Type B pancreatic cell (in vitro differentiated cells): ENCODE data around the gene RASL11A. TPM values are rescaled to one million over a fixed set of nuclear protein-coding genes. Genes with fewer than 3 reads are reported as not detected.

ENCODE experiments used
- DNase-seq: peaks from one replicate; pipeline ENCODE4 v3.0.0; 2021; ENCODE audit warnings: mixed read lengths; ENCODE audit not compliant: unreplicated experiment; ENCODE audit errors: extremely low spot score
- H3K27ac Mint-ChIP-seq: 2 replicates; pipeline ENCODE4 v1.8.0; 2021; ENCODE audit warnings: mild to moderate bottlenecking, mixed read lengths
- H3K27me3 Mint-ChIP-seq: 2 replicates; pipeline ENCODE4 v1.8.0; 2021; ENCODE audit warnings: mixed read lengths
- H3K36me3 Mint-ChIP-seq: 2 replicates; pipeline ENCODE4 v1.8.0; 2021; ENCODE audit warnings: mixed read lengths
- H3K4me1 Mint-ChIP-seq: one replicate; pipeline ENCODE4 v1.8.0; 2021; ENCODE audit warnings: mixed read lengths; ENCODE audit not compliant: unreplicated experiment
- H3K4me3 Mint-ChIP-seq: 2 replicates; pipeline ENCODE4 v1.8.0; 2021; ENCODE audit warnings: mild to moderate bottlenecking, mixed read lengths
- H3K9me3 Mint-ChIP-seq: 2 replicates; pipeline ENCODE4 v1.8.0; 2021; ENCODE audit warnings: mixed read lengths
- total RNA-seq: library from RNA; stranded (reverse); gene quantifications from 2 replicates; pipeline ENCODE4 v1.2.1, GENCODE V29; 2021; ENCODE audit warnings: low replicate concordance
- TF ChIP-seq, protein P1 (sequence below): fragments of 200-600 bp; sonication (generic); conservative IDR thresholded peaks from 2 replicates; pipeline ENCODE4 v1.5.0; 2021; ENCODE audit warnings: antibody characterized with exemption, mild to moderate bottlenecking

The RASL11A gene
- total RNA-seq, 1 donor from 2014 or later, result 15.9 TPM

DNA sequence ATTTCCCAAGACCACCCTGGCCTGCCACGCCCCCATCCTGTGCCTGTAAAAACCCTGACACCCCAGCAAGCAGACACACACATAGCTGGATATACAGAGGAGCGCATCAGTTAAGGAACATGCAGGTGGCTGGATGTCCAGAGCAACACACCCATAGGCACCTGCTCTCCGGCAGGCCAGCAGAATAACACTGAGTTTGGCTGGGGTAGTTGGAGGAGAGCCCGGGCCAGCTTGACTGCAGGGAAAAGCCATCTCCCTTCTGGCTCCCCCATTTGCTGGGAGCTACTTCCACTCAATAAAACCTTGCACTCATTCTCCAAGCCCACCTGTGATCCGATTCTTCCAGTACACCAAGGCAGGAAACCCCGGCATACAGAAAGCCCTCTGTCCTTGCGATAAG is 8.9 kb downstream of the RASL11A start:
- no peaks in the 10 kb centered on the region for H3K4me1 Mint-ChIP-seq
- no peak overlapping the region for H3K4me3 Mint-ChIP-seq
- no peak for DNase-seq
- peaks cover 47% of the 10 kb centered on the region for H3K27me3 Mint-ChIP-seq
- H3K9me3 Mint-ChIP-seq, result no peaks in the 10 kb centered on the region
- H3K36me3 Mint-ChIP-seq, result no peaks in the 10 kb centered on the region
- no peak overlapping the region for H3K27ac Mint-ChIP-seq
- TF ChIP-seq, protein P1, sequence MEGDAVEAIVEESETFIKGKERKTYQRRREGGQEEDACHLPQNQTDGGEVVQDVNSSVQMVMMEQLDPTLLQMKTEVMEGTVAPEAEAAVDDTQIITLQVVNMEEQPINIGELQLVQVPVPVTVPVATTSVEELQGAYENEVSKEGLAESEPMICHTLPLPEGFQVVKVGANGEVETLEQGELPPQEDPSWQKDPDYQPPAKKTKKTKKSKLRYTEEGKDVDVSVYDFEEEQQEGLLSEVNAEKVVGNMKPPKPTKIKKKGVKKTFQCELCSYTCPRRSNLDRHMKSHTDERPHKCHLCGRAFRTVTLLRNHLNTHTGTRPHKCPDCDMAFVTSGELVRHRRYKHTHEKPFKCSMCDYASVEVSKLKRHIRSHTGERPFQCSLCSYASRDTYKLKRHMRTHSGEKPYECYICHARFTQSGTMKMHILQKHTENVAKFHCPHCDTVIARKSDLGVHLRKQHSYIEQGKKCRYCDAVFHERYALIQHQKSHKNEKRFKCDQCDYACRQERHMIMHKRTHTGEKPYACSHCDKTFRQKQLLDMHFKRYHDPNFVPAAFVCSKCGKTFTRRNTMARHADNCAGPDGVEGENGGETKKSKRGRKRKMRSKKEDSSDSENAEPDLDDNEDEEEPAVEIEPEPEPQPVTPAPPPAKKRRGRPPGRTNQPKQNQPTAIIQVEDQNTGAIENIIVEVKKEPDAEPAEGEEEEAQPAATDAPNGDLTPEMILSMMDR, result no peak

DNA sequence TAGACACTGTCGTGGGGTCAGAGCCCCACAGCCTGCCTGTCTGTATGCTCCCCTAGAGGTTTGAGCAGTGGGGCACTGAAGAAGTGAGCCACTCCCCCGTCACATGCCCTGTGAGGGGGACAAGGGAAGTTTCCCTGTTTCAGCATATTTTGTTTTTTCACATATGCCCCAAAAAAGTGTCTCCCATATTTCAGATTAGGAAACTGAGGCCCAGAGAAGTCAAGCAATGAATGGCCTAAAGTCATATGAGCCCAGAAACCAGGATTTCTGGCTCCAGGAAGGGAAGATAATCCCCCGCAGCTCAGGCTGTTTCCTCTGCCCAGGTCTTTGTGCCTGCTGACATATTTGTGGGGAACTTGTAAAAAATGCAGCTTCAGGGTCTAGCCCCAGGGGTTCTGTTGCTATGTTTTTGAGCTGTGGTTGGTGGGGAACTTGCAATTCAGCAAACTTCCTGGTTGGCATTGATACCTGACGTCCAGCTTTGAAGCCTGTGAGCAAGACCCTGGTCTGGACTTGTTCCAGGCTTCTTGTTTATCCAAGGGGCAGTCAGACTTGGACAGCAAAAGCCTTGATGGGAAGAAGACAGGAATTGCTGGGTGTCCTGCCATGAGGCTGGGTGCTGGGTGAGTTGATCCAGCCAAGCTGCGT is 9.5 kb downstream of the RASL11A start:
- Mint-ChIP-seq H3K4me1 (no peaks in the 10 kb centered on the region), H3K4me3 (no peak overlapping the region), H3K27me3 (peaks cover 41% of the 10 kb centered on the region), H3K9me3 (no peaks in the 10 kb centered on the region), H3K27ac (no peak overlapping the region), H3K36me3 (no peaks in the 10 kb centered on the region)
- TF ChIP-seq, protein P1, result no peak
- DNase-seq, result no peak

DNA sequence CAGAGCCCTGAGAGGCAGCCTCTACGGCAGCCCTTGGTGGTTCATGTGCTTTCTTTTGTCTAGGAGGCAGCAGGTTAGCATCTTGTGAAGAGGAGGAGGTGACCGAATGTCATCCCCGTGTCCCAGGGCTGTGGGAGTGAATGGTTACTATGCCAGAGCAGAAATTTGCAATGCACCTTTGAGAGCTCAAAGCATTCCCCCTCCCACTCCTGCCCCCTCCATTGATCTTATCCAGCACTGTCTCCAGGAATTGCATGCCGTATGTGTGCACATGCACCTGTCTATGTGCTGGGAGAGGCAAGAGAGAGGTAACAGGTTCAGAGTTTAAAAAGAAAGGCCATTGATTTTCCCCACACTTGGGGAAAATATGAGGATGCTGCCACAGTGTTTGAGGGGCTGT is 10.2 kb downstream of the RASL11A start:
- peaks cover 34% of the 10 kb centered on the region for H3K27me3 Mint-ChIP-seq
- H3K4me3 Mint-ChIP-seq, result no peak overlapping the region
- no peak for DNase-seq
- no peaks in the 10 kb centered on the region for H3K36me3 Mint-ChIP-seq
- no peaks in the 10 kb centered on the region for H3K4me1 Mint-ChIP-seq
- no peaks in the 10 kb centered on the region for H3K9me3 Mint-ChIP-seq
- no peak overlapping the region for H3K27ac Mint-ChIP-seq
- TF ChIP-seq, protein P1, result no peak

DNA sequence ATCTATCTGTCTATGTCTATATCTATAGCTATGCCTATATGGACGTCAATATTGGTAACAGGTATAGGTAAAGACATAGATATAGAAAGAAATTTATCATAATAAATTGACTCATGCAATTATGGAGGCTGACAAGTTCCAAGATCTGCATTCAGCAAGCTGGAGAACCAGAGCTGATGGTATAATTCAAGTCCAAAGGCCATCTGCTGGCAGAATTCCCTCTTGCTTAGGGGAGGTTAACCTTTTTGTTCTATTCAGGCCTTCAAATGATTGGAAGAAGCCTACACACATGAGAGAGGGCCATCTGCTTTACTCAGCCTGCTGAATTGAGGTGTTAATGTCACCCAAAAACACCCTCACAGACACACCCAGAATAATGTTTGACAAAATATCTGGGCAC is 10.8 kb downstream of the RASL11A start:
- no peak for DNase-seq
- H3K27ac Mint-ChIP-seq, result no peak overlapping the region
- no peak overlapping the region for H3K4me3 Mint-ChIP-seq
- no peaks in the 10 kb centered on the region for H3K36me3 Mint-ChIP-seq
- TF ChIP-seq, protein P1, result no peak
- no peaks in the 10 kb centered on the region for H3K9me3 Mint-ChIP-seq
- H3K27me3 Mint-ChIP-seq, result peaks cover 28% of the 10 kb centered on the region
- H3K4me1 Mint-ChIP-seq, result no peaks in the 10 kb centered on the region

DNA sequence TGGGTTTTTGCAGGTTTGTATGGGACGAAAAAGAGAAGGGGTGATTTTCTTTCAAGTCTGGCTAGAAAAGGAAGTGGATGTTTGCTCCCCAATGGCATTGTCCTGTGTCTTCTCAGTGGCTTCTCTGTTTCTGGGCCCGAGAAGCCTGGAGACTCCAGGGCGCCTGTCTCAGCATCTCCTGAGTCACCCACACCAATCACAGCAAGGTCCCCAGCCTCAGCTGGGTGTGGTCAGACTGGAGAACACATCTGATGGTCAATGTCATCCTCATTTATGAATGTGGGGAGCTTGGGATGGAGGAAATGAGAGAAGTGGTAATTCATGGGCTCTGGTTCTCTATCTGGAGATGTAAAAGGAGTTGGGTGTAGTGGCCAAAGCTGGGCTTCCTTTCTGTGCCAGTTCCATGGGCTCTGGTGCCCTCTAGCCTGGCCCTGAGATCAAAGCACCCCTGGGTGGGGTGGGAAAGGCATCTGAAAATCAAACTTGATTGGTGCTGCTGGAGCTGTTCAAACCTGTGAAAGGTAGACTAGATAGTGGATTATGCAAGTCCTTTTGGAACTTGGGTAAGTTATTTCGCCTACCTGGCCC is 13.4 kb downstream of the RASL11A start:
- H3K36me3 Mint-ChIP-seq, result no peaks in the 10 kb centered on the region
- H3K27ac Mint-ChIP-seq, result no peak overlapping the region
- DNase-seq, result no peak
- peaks cover 14% of the 10 kb centered on the region for H3K27me3 Mint-ChIP-seq
- TF ChIP-seq, protein P1, result no peak
- no peaks in the 10 kb centered on the region for H3K4me1 Mint-ChIP-seq
- H3K9me3 Mint-ChIP-seq, result no peaks in the 10 kb centered on the region
- no peak overlapping the region for H3K4me3 Mint-ChIP-seq
